CD8-positive, alpha-beta memory T cell (primary cell): ENCODE measurements around the gene SSR2. TPM values are rescaled to one million over a fixed set of nuclear protein-coding genes. Genes with fewer than 3 reads are reported as not detected.

Experiments used
- CTCF ChIA-PET: fragments of 350-600 bp; sonication (Branson Sonifier 250); formaldehyde crosslinking; loops from one replicate; lab custom pipeline; 2021; ENCODE audit warnings: antibody characterized with exemption; lab: Charles Lee
- POLR2A ChIA-PET: fragments of 350-600 bp; sonication (Branson Sonifier 250); formaldehyde crosslinking; loops from one replicate; lab custom pipeline; 2021; ENCODE audit warnings: antibody characterized with exemption; lab: Charles Lee
- DNase-seq, 5 donors: peaks; one replicate each; pipeline versions ENCODE4 v3.0.0 to v3.0.0-alpha.2; 2020 to 2022; ENCODE audit warnings: mixed read lengths in 1 of 5
- H3K27ac ChIP-seq: one replicate; pipeline ENCODE4 v1.7.0; 2013; ENCODE audit warnings: low read depth, mild to moderate bottlenecking, low read length, moderate library complexity
- H3K27me3 ChIP-seq: 2 replicates; pipeline ENCODE4 v1.7.0; 2013; ENCODE audit warnings: low read length, mild to moderate bottlenecking; ENCODE audit not compliant: insufficient read depth, poor library complexity, severe bottlenecking
- H3K36me3 ChIP-seq: 2 replicates; pipeline ENCODE4 v1.7.0; 2013; ENCODE audit warnings: mild to moderate bottlenecking, low read length, moderate library complexity; ENCODE audit not compliant: insufficient read depth
- H3K4me1 ChIP-seq: 2 replicates; pipeline ENCODE4 v1.7.0; 2013; ENCODE audit warnings: mild to moderate bottlenecking, low read length, moderate library complexity; ENCODE audit not compliant: insufficient read depth
- H3K4me3 ChIP-seq: 2 replicates; pipeline ENCODE4 v1.7.0; 2013; ENCODE audit warnings: mild to moderate bottlenecking, low read length
- H3K9me3 ChIP-seq: 2 replicates; pipeline ENCODE4 v1.7.0; 2013; ENCODE audit warnings: mild to moderate bottlenecking, low read length
- H3K27ac Mint-ChIP-seq, 8 donors: one replicate each; pipeline ENCODE4 v1.8.0; 2020 to 2021; ENCODE audit warnings: mixed read lengths in 8 of 8, mild to moderate bottlenecking in 6 of 8, inconsistent platforms in 3 of 8, moderate library complexity in 3 of 8
- H3K27me3 Mint-ChIP-seq, 2 donors: one replicate each; pipeline ENCODE4 v1.8.0; 2020 to 2021; ENCODE audit warnings: mixed read lengths in 2 of 2, mild to moderate bottlenecking in 1 of 2, moderate library complexity in 1 of 2
- H3K36me3 Mint-ChIP-seq, 3 donors: one replicate each; pipeline ENCODE4 v1.8.0; 2020 to 2021; ENCODE audit warnings: mixed read lengths in 3 of 3, inconsistent platforms in 1 of 3, mild to moderate bottlenecking in 1 of 3
- H3K4me1 Mint-ChIP-seq, 3 donors: one replicate each; pipeline ENCODE4 v1.8.0; 2020 to 2021; ENCODE audit warnings: mixed read lengths in 3 of 3, inconsistent platforms in 1 of 3, mild to moderate bottlenecking in 1 of 3
- H3K4me3 Mint-ChIP-seq, 7 donors: one replicate each; pipeline ENCODE4 v1.8.0; 2020 to 2021; ENCODE audit warnings: mixed read lengths in 7 of 7, mild to moderate bottlenecking in 6 of 7, moderate library complexity in 4 of 7, inconsistent platforms in 2 of 7
- H3K9me3 Mint-ChIP-seq, 5 donors: one replicate each; pipeline ENCODE4 v1.8.0; 2020 to 2022; ENCODE audit warnings: mixed read lengths in 5 of 5, mild to moderate bottlenecking in 3 of 5, moderate library complexity in 2 of 5, inconsistent platforms in 1 of 5
- polyA plus RNA-seq: library from polyadenylated mRNA; unstranded; fragments of 300-500 nt; fragmentation: Illumina TruSeq; gene quantifications from one replicate; pipeline ENCODE4 v1.2.3, GENCODE V29; 2021
- total RNA-seq, 2 experiments: library from RNA; stranded (reverse); gene quantifications; one replicate each; pipeline ENCODE4 v1.2.3, GENCODE V29; 2021

SSR2 gene
- total and polyA plus RNA-seq, 3 experiments from 2014 or later = 187 to 380 (median 190) TPM

DNA sequence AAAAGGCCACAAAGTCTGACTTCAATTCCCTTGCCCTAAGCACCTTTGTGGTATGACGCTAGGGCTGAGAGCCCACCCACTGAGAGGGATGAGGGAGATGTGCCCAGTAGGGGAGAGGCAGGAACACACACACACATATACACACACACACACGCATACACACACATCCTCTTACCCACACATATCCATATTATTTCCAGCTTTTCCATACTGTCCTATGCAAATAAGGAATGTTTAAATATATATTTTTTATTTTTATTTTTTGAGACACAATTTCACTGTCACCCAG lies 43.2 kb upstream of the SSR2 start:
- Mint-ChIP-seq H3K4me1 (peaks cover 3 to 7% (median 5%) of the 10 kb centered on the region in 3 donors), H3K36me3 (no peaks in the 10 kb centered on the region), H3K4me3 (no peak overlapping the region), H3K9me3 (no peaks in the 10 kb centered on the region), H3K27ac (no peak overlapping the region), H3K27me3 (no peaks in the 10 kb centered on the region)
- H3K27ac ChIP-seq = no peak overlapping the region
- H3K4me3 ChIP-seq = no peak overlapping the region
- H3K27me3 ChIP-seq = no peaks in the 10 kb centered on the region
- POLR2A ChIA-PET = interaction anchor here (0.6 kb wide), 1 partner anchor 133 kb away, joined by 5 read pairs; no protein-coding TSS in a partner anchor
- no peaks in the 10 kb centered on the region for H3K9me3 ChIP-seq
- no peak for DNase-seq
- CTCF ChIA-PET = no interaction called here
- no peaks in the 10 kb centered on the region for H3K36me3 ChIP-seq
- no peaks in the 10 kb centered on the region for H3K4me1 ChIP-seq

DNA sequence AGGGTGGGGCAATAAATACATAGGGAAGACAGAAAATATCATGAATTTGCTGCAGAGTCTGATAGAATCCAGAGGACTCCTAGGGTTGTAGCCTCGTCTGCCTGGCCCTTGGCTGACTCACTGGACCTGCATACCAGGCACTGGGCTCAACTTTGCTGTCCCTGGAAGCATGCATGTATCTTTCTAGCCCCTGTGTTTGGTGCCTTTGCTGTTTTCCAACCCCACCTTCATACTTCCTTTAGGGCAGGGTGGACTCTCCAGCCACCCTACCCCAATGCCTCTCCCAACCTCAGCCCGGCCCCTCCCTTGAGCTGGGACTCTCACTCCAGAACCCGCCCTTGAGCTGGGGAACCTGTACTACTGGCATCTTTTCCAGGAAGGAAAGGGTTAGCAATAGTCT lies 41.4 kb upstream of the SSR2 start:
- H3K36me3 Mint-ChIP-seq = peaks cover 0 to 14% (median 1%) of the 10 kb centered on the region in 3 donors
- no peak overlapping the region for H3K4me3 Mint-ChIP-seq
- H3K27ac Mint-ChIP-seq = peak overlapping the region in 1 of 8 donors; percentile 42
- no peaks in the 10 kb centered on the region for H3K4me1 ChIP-seq
- no peaks in the 10 kb centered on the region for H3K36me3 ChIP-seq
- CTCF ChIA-PET = no interaction called here
- H3K27me3 ChIP-seq = no peaks in the 10 kb centered on the region
- no peak overlapping the region for H3K27ac ChIP-seq
- no peaks in the 10 kb centered on the region for H3K9me3 ChIP-seq
- H3K4me3 ChIP-seq = no peak overlapping the region
- POLR2A ChIA-PET = no interaction called here
- no peaks in the 10 kb centered on the region for H3K9me3 Mint-ChIP-seq
- no peak for DNase-seq
- H3K4me1 Mint-ChIP-seq = peaks cover 3 to 7% (median 7%) of the 10 kb centered on the region in 3 donors
- no peaks in the 10 kb centered on the region for H3K27me3 Mint-ChIP-seq

DNA sequence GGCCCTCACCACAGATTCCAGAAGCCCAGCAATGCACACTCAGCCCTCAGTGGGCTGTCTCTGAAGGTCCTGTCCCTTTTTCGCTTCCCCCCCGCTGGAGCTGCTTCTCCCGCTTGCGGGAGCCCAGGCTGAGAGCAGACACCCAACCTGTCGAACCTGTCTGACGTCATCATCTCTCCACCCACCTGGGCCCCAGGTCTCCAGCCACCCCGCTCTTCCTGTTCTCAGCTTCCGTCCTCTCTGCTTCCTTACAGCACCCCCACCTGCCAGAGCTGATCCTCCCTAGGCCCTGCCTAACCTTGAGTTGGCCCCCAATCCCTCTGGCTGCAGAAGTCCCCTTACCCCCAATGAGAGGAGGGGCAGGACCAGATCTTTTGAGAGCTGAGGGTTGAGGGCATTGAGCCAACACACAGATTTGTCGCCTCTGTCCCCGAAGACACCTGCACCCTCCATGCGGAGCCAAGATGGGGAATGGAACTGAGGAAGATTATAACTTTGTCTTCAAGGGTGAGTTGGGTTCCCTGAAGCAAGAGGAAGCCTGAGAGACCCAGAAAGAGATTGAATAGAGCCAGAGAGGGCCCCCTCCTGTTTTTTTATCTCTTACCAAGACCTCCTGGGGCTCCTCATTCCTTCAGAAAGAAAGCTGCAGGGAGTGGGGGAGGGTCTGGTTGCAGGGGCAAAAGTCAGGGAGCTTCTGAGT lies 40.3 kb upstream of the SSR2 start, which contains the start of gene RAB25:
Gene RAB25, plus strand, starts transcription at position 224 of the 700 bp plus-strand sequence. Its CDS starts 241 bp downstream, at position 465.
- peaks cover 0 to 19% (median 1%) of the 10 kb centered on the region in 3 donors for H3K36me3 Mint-ChIP-seq
- DNase-seq = no peak
- no peak within 1 kb of the TSS for H3K4me3 Mint-ChIP-seq
- Histone ChIP-seq H3K9me3 (no peaks in the 10 kb centered on the region), H3K27ac (no peak within 1 kb of the TSS), H3K4me1 (no peaks in the 10 kb centered on the region), H3K4me3 (no peak within 1 kb of the TSS), H3K27me3 (no peaks in the 10 kb centered on the region), H3K36me3 (no peaks in the 10 kb centered on the region)
- H3K27ac Mint-ChIP-seq = peak within 1 kb of the TSS in 1 of 8 donors; percentile 6
- no peaks in the 10 kb centered on the region for H3K27me3 Mint-ChIP-seq
- no peaks in the 10 kb centered on the region for H3K9me3 Mint-ChIP-seq
- CTCF ChIA-PET = no interaction called here
- H3K4me1 Mint-ChIP-seq = peaks cover 4 to 9% (median 6%) of the 10 kb centered on the region in 3 donors
- POLR2A ChIA-PET = no interaction called here

DNA sequence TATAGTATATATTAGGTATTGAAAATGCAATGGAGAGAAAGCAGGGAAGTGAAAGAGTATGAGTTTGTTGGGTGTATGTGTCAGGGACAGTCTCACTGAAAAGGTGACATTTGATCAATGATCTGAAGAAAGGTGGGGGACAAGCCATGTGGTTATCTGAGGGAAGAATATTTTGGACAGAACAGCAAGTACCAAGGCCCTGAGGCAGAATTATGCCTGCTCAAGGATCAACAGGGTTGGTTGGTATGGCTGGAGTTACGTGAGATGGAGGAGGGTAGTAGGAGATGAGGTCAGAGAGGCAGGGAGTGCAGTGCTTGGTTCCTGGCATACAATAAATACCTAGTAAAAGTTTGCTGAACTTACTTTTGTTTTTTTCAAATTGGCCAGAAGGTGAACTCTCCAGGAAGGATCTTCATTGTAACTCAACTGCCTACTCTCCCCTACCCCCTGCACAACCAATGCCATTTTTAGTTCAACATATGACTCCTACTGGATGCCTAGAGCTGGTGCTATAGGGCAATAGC lies 35.6 kb upstream of the SSR2 start:
- peak in 1 of 5 donors; percentile 8 for DNase-seq
- Mint-ChIP-seq H3K9me3 (no peaks in the 10 kb centered on the region), H3K4me3 (peak overlapping the region in 6 of 7 donors; percentile 12 to 93 (median 49)), H3K27me3 (no peaks in the 10 kb centered on the region), H3K4me1 (peaks cover 29 to 43% (median 34%) of the 10 kb centered on the region in 3 donors), H3K27ac (peak overlapping the region in 1 of 8 donors; percentile 30), H3K36me3 (peaks cover 0 to 34% (median 1%) of the 10 kb centered on the region in 3 donors)
- no peaks in the 10 kb centered on the region for H3K36me3 ChIP-seq
- ChIA-PET CTCF (no interaction called here), POLR2A (interaction anchor here (0.6 kb wide), 1 partner anchor 434 kb away, joined by 10 read pairs; no protein-coding TSS in a partner anchor)
- no peak overlapping the region for H3K27ac ChIP-seq
- H3K27me3 ChIP-seq = no peaks in the 10 kb centered on the region
- H3K4me1 ChIP-seq = peaks cover 16% of the 10 kb centered on the region
- H3K9me3 ChIP-seq = no peaks in the 10 kb centered on the region
- no peak overlapping the region for H3K4me3 ChIP-seq

DNA sequence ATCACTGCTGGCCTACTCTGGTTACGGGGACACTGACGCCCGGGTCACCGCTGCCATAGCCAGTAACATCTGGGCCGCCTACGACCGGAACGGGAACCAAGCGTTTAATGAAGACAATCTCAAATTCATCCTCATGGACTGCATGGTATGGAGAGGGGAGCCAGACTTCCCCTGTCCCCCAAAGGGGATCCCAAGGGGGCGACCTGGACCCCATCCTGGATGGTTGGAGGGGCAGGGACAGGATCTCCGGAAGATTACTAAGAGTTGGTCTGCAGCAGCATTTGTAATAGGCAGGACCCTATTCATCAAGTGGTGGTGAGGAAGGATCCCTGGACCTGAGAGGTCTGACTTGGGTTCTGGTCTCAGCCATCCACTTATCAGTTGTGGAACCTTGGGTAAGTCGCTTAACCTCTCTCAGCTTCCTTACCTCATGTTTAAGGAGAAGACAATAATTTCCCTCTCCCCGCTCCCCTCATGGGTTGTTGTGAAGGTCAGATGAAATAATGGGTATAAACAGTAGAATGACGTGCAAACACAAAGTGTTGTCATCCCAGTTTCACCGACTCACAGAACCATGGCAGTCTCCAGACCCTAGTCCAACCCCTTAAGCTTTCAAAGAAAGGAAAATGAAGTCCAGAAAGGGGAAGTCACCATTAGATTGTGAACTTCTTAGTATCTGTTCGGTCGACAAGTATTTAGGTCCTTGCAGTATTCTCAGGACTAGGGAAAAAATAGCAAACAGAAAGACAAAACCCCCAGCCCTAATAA lies 34.7 kb upstream of the SSR2 start:
- peaks cover 29 to 47% (median 35%) of the 10 kb centered on the region in 3 donors for H3K4me1 Mint-ChIP-seq
- Histone ChIP-seq H3K36me3 (no peaks in the 10 kb centered on the region), H3K27me3 (no peaks in the 10 kb centered on the region), H3K4me3 (peak overlapping the region; percentile 96), H3K4me1 (peaks cover 16% of the 10 kb centered on the region), H3K9me3 (no peaks in the 10 kb centered on the region), H3K27ac (peak overlapping the region; percentile 79)
- H3K9me3 Mint-ChIP-seq = no peaks in the 10 kb centered on the region
- ChIA-PET CTCF (no interaction called here), POLR2A (no interaction called here)
- peak overlapping the region in 6 of 8 donors; percentile 37 to 97 (median 82) for H3K27ac Mint-ChIP-seq
- H3K4me3 Mint-ChIP-seq = peak overlapping the region; percentile 88 to 98 (median 96)
- H3K27me3 Mint-ChIP-seq = no peaks in the 10 kb centered on the region
- DNase-seq = peak in 1 of 5 donors; percentile 14
- H3K36me3 Mint-ChIP-seq = peaks cover 0 to 41% (median 1%) of the 10 kb centered on the region in 3 donors

DNA sequence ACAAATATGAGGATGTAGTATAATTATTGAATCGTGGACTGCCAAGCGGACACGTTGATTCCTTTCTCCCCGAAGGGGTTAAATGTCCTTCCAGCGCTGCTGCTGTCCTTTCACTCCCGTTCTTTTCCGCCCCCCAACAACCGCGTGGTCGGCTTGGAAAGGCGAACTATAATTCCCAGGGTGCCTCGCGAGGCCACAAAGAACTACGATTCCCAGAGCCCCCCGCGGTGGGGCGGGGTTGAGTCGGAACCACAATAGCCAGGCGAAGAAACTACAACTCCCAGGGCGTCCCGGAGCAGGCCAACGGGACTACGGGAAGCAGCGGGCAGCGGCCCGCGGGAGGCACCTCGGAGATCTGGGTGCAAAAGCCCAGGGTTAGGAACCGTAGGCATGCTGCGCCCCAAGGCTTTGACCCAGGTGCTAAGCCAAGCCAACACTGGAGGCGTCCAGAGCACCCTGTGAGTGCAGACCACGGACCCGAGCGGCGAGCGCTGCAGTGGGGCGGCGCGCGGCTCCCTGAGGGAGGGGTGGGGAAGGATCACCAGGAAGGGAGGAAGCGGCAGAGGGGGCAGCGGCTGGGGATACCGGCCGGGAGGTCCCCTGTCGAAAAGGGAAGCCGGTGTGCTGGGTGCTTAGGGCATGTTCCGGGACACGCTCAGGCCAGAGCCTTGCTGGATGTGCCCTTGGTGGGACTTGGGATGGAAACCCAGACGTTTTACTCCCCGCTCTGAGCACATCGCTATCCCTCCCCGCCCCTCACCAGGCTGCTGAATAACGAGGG lies 33.9 kb upstream of the SSR2 start, which contains the start of gene LAMTOR2:
Gene LAMTOR2, plus strand, starts transcription at position 283 of the 781 bp plus-strand sequence. Its CDS starts 108 bp downstream, at position 391.
- ChIA-PET CTCF (no interaction called here), POLR2A (no interaction called here)
- no peaks in the 10 kb centered on the region for H3K9me3 Mint-ChIP-seq
- no peaks in the 10 kb centered on the region for H3K27me3 Mint-ChIP-seq
- Histone ChIP-seq H3K36me3 (no peaks in the 10 kb centered on the region), H3K4me1 (peaks cover 16% of the 10 kb centered on the region), H3K27ac (peak within 1 kb of the TSS; percentile 79), H3K27me3 (no peaks in the 10 kb centered on the region), H3K9me3 (no peaks in the 10 kb centered on the region), H3K4me3 (peak within 1 kb of the TSS; percentile 96)
- H3K4me3 Mint-ChIP-seq = peak within 1 kb of the TSS; percentile 90 to 99 (median 96)
- H3K27ac Mint-ChIP-seq = peak within 1 kb of the TSS; percentile 84 to 98 (median 95)
- peaks cover 29 to 49% (median 35%) of the 10 kb centered on the region in 3 donors for H3K4me1 Mint-ChIP-seq
- DNase-seq = peak; percentile 89 to 95 (median 93)
- H3K36me3 Mint-ChIP-seq = peaks cover 0 to 48% (median 4%) of the 10 kb centered on the region in 3 donors

DNA sequence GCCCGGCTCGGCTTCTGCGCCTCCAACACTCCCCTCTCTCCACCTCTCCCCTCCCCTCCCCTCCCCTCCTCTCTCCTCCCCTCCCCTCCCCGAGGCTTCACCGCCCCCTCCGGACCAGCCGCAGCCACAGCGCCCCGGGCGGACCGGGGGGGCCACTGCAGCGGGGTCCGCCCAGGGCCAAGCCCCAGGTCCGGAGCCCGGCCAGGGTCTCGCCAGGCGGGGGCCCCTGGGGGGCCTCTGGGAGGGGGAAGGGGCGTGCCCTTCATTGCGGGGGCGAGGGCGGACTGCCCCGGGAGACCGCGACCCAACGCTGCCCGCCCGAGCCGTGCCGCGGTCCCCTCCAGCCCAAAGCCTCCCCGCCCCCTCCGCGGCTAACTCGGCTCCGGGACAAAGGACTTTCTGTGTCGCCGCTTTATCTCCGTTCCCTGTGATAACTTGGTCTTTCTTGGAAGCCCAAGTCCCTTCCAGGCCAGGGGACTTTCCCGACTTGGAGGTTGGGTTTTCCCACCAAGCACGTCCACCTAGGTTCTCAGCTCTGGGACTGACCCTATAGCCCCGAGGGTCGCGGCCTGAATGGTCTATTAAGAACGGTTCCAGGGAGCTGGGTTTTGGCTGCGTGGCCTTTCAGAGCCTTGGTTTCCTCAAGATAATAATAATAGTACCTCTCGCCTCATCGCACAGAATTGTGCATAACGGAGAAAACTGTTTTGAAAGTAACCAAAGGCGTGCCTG lies 33.2 kb upstream of the SSR2 start, which contains the start of gene UBQLN4:
Gene UBQLN4, minus strand, starts transcription at position 31 of the 732 bp plus-strand sequence. CDS start 97 bp downstream, outside the sequence.
- no peaks in the 10 kb centered on the region for H3K9me3 Mint-ChIP-seq
- H3K27ac Mint-ChIP-seq = peak within 1 kb of the TSS; percentile 84 to 98 (median 96)
- Histone ChIP-seq H3K4me3 (peak within 1 kb of the TSS; percentile 96), H3K9me3 (no peaks in the 10 kb centered on the region), H3K27ac (peak within 1 kb of the TSS; percentile 79), H3K4me1 (peaks cover 16% of the 10 kb centered on the region), H3K27me3 (no peaks in the 10 kb centered on the region), H3K36me3 (no peaks in the 10 kb centered on the region)
- ChIA-PET POLR2A (interaction anchor here (0.6 kb wide), 2 partner anchors 170 to 203 kb away, joined by 3 to 4 read pairs; no protein-coding TSS in a partner anchor), CTCF (interaction anchor here (1.6 kb wide), 1 partner anchor 119 kb away, joined by 4 read pairs; the partner anchor contains the start of gene KHDC4)
- peaks cover 0 to 55% (median 4%) of the 10 kb centered on the region in 3 donors for H3K36me3 Mint-ChIP-seq
- peak; percentile 77 to 89 (median 81) for DNase-seq
- no peaks in the 10 kb centered on the region for H3K27me3 Mint-ChIP-seq
- H3K4me3 Mint-ChIP-seq = peak within 1 kb of the TSS; percentile 90 to 99 (median 96)
- peaks cover 29 to 49% (median 35%) of the 10 kb centered on the region in 3 donors for H3K4me1 Mint-ChIP-seq
